SK-N-SH treated with all-trans-retinoic acid at 6 μM for 48 hours (cell line): ENCODE results near the gene OPRL1.

Experiments
- ARNTL ChIP-seq: fragments of 450-650 bp; formaldehyde crosslinking; IDR thresholded peaks from 2 replicates; pipeline ENCODE4 v1.5.0; 2020; ENCODE audit warnings: low read depth, mild to moderate bottlenecking, moderate library complexity, borderline replicate concordance
- BACH2 ChIP-seq: fragments of 250-450 bp; sonication (Bioruptor Pico); IDR thresholded peaks from 2 replicates; pipeline ENCODE4 v1.9.0; 2021; ENCODE audit warnings: mild to moderate bottlenecking, borderline replicate concordance
- CREB5 ChIP-seq: fragments of 250-450 bp; sonication (Bioruptor Pico); IDR thresholded peaks from 2 replicates; pipeline ENCODE4 v1.5.1; 2020; ENCODE audit warnings: low read depth, mild to moderate bottlenecking, moderate library complexity
- ZFP3 ChIP-seq: fragments of 250-450 bp; sonication (Bioruptor Pico); IDR thresholded peaks from 2 replicates; pipeline ENCODE4 v1.5.0; 2020; ENCODE audit warnings: mild to moderate bottlenecking, moderate library complexity
- TF ChIP-seq, protein P1 (sequence below): fragments of 250-450 bp; sonication (Bioruptor Pico); IDR thresholded peaks from 2 replicates; pipeline ENCODE4 v1.5.0; 2020; ENCODE audit warnings: mild to moderate bottlenecking, moderate library complexity
- TF ChIP-seq, protein P2 (sequence below): fragments of 250-450 bp; sonication (Bioruptor Pico); IDR thresholded peaks from 2 replicates; pipeline ENCODE4 v1.8.0; 2020; ENCODE audit warnings: mild to moderate bottlenecking, moderate library complexity, borderline replicate concordance

DNA sequence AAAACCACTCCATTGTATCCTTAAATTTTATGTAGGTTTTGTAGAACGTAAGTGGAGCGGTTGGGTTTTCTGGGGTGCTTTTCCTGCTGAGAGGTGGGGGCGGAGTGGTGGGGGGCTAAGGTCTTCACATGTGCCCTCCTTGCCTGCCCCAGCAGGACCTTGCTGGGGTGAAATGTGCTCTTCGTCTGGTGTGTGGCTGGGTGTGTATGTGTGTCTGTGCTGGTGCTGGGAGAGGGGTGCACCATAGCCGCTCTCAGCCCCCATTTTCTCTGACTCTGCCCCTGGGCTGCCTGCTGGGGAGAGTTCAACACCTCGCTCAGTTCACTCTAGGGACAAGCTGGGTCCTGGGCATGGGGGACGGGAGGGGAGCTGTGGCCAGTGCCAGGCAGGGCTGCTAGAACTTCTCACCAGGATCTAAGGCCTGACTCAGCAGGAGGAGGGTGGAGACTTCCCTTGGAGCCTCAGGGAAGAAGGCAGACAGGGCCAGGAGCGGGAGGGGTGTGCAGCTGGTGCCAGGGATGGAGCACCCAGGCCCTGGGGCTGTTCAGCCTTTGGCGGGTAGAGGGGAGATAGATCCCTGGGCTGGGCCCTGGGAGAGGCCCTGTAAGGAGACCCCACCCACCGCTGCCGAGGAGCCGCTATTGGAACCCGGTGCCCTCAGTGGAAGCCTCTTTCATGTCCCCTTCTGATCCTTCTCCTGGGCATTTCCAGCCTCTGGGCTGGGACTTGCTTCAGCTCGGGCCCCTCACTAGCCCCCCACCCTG, 35.2 kb upstream of the OPRL1 start:
- TF ChIP-seq CREB5 (CRISPR knock-in tag) (no peak), ZFP3 (no peak), BACH2 (CRISPR knock-in tag) (no peak), ARNTL (no peak)
- TF ChIP-seq, protein P1, sequence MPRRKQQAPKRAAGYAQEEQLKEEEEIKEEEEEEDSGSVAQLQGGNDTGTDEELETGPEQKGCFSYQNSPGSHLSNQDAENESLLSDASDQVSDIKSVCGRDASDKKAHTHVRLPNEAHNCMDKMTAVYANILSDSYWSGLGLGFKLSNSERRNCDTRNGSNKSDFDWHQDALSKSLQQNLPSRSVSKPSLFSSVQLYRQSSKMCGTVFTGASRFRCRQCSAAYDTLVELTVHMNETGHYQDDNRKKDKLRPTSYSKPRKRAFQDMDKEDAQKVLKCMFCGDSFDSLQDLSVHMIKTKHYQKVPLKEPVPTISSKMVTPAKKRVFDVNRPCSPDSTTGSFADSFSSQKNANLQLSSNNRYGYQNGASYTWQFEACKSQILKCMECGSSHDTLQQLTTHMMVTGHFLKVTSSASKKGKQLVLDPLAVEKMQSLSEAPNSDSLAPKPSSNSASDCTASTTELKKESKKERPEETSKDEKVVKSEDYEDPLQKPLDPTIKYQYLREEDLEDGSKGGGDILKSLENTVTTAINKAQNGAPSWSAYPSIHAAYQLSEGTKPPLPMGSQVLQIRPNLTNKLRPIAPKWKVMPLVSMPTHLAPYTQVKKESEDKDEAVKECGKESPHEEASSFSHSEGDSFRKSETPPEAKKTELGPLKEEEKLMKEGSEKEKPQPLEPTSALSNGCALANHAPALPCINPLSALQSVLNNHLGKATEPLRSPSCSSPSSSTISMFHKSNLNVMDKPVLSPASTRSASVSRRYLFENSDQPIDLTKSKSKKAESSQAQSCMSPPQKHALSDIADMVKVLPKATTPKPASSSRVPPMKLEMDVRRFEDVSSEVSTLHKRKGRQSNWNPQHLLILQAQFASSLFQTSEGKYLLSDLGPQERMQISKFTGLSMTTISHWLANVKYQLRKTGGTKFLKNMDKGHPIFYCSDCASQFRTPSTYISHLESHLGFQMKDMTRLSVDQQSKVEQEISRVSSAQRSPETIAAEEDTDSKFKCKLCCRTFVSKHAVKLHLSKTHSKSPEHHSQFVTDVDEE = no peak
- TF ChIP-seq, protein P2, sequence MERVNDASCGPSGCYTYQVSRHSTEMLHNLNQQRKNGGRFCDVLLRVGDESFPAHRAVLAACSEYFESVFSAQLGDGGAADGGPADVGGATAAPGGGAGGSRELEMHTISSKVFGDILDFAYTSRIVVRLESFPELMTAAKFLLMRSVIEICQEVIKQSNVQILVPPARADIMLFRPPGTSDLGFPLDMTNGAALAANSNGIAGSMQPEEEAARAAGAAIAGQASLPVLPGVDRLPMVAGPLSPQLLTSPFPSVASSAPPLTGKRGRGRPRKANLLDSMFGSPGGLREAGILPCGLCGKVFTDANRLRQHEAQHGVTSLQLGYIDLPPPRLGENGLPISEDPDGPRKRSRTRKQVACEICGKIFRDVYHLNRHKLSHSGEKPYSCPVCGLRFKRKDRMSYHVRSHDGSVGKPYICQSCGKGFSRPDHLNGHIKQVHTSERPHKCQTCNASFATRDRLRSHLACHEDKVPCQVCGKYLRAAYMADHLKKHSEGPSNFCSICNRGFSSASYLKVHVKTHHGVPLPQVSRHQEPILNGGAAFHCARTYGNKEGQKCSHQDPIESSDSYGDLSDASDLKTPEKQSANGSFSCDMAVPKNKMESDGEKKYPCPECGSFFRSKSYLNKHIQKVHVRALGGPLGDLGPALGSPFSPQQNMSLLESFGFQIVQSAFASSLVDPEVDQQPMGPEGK (CRISPR knock-in tag) = no peak
